DOHH2 (cell line): Measurements from ENCODE around the gene GRB2.

Source experiments
- EZH2phosphoT487 ChIP-seq: fragments of 200-600 bp; sonication (generic); IDR thresholded peaks from 2 replicates; pipeline ENCODE4 v1.6.1; 2017; ENCODE audit warnings: borderline replicate concordance, mild to moderate bottlenecking, antibody characterized with exemption, low read length, moderate library complexity, mixed read lengths
- TF ChIP-seq, protein P1 (sequence below): fragments of 200-600 bp; sonication (generic); IDR thresholded peaks from one replicate; pipeline ENCODE4 v1.5.1; 2014; ENCODE audit warnings: antibody characterized with exemption, mild to moderate bottlenecking, low read depth, low read length; ENCODE audit not compliant: poor library complexity, severe bottlenecking

DNA sequence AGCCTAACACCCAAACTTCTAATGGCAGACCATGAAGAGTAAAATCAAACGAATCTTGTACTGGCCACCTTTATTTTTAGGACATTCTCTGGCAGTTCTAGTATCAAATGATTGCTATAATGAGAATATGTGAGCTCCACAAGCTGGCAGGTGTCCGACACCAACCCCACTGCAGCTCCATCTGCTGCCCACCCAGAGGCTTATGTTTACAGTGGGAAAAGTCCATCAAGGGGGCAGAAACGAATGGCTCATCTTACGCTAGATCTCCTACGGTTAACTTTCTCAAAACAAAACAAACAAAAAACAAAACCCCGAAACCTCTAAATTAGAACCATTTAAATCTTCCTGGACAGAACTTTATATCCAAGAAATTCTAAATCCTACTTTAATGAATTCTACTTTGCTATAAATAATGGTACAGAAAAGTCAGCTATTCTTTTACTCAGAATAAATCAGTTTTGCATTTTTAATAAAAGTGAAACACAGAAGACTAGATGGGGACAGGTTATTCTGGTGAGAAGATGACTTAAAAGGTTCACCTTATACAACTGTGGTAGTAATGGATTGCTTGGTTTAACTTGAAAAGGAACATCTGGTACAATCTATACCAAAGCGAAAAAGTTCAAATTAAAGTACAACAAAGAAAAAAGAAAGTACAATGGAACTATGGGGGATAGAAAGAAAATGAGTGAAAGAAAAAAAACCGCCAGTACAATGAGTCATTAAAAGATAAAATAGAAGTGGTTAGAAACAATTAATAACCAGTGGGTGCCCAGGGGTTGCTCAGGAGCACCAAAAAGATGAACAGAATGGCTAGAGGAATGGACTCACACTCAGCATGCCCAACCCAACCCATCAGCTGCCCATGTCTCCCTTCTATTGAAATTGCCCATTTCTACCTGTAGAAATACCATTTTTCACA is 40.2 kb downstream of the GRB2 start:
- TF ChIP-seq, protein P1, sequence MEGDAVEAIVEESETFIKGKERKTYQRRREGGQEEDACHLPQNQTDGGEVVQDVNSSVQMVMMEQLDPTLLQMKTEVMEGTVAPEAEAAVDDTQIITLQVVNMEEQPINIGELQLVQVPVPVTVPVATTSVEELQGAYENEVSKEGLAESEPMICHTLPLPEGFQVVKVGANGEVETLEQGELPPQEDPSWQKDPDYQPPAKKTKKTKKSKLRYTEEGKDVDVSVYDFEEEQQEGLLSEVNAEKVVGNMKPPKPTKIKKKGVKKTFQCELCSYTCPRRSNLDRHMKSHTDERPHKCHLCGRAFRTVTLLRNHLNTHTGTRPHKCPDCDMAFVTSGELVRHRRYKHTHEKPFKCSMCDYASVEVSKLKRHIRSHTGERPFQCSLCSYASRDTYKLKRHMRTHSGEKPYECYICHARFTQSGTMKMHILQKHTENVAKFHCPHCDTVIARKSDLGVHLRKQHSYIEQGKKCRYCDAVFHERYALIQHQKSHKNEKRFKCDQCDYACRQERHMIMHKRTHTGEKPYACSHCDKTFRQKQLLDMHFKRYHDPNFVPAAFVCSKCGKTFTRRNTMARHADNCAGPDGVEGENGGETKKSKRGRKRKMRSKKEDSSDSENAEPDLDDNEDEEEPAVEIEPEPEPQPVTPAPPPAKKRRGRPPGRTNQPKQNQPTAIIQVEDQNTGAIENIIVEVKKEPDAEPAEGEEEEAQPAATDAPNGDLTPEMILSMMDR = peak; percentile 17
- no peak for TF ChIP-seq EZH2phosphoT487
